Small intestine (tissue), 7 donors: Measurements from ENCODE around the gene ANAPC13. TPM values are rescaled to one million over a fixed set of nuclear protein-coding genes. Genes with fewer than 3 reads are reported as not detected.

Experiments used
- DNase-seq, 2 donors: peaks; one replicate each; pipeline versions ENCODE4 v3.0.0 to v3.0.0-alpha.2; 2013
- FAIRE-seq: peaks from 2 replicates; lab custom pipeline; 2012; peaks lifted over from hg19 to GRCh38; lab: Jason Lieb, UNC
- H3K27ac ChIP-seq, 3 donors: one replicate each; pipeline ENCODE4 v1.5.1; 2013; ENCODE audit warnings: low read length in 2 of 3, mild to moderate bottlenecking in 2 of 3, control low read depth in 1 of 3, inconsistent platforms in 1 of 3, low read depth in 1 of 3, moderate library complexity in 1 of 3
- H3K27me3 ChIP-seq, 3 donors: one replicate each; pipeline ENCODE4 v1.6.1; 2013; ENCODE audit warnings: low read length in 3 of 3, inconsistent platforms in 1 of 3; ENCODE audit not compliant: control insufficient read depth in 3 of 3, insufficient read depth in 3 of 3
- H3K36me3 ChIP-seq, 3 donors: one replicate each; pipeline ENCODE4 v1.6.1; 2013; ENCODE audit warnings: low read length in 3 of 3, inconsistent platforms in 1 of 3, low read depth in 1 of 3, mild to moderate bottlenecking in 1 of 3, moderate library complexity in 1 of 3; ENCODE audit not compliant: control insufficient read depth in 3 of 3, insufficient read depth in 2 of 3
- H3K4me1 ChIP-seq, 3 donors: one replicate each; pipeline ENCODE4 v1.6.1; 2013; ENCODE audit warnings: low read length in 2 of 3, inconsistent platforms in 1 of 3, low read depth in 1 of 3, mild to moderate bottlenecking in 1 of 3, moderate library complexity in 1 of 3; ENCODE audit not compliant: control insufficient read depth in 3 of 3, insufficient read depth in 2 of 3
- H3K4me3 ChIP-seq, 3 donors: one replicate each; pipeline ENCODE4 v1.5.1; 2013; ENCODE audit warnings: low read length in 3 of 3, control low read depth in 1 of 3, inconsistent platforms in 1 of 3, low read depth in 1 of 3, mild to moderate bottlenecking in 1 of 3, moderate library complexity in 1 of 3
- H3K9me3 ChIP-seq, 2 donors: one replicate each; pipeline ENCODE4 v1.6.1; 2013; ENCODE audit warnings: low read depth in 1 of 2, low read length in 1 of 2; ENCODE audit not compliant: control insufficient read depth in 2 of 2, insufficient read depth in 1 of 2
- WGBS, 3 donors: extraction: QIAGEN DNeasy Blood & Tissue Kit; methylation state at CpG; one replicate each; pipeline ENCODE4 v1.1.7; 2013; 5-methylcytosine and 5-hydroxymethylcytosine counted together
- polyA plus RNA-seq, 4 donors: library from polyadenylated mRNA; stranded (reverse) in 3 of 4; unstranded in 1 of 4; fragments of 200-250 nt in 3 of 4; fragments of 120-200 nt in 1 of 4; gene quantifications; one replicate each; pipeline versions ENCODE4 v1.2.1 to v1.2.3, GENCODE V29; 2013
- donor health status: healthy with polysubstance abuse.
- donor health status: control.
- donor health status: control.
- donor health status: Bipolar disorder and iron deficiency.
- donor health status: healthy.

Gene ANAPC13
- polyA plus RNA-seq, 4 donors, result 45.6 to 72.7 (median 65.8) TPM

DNA sequence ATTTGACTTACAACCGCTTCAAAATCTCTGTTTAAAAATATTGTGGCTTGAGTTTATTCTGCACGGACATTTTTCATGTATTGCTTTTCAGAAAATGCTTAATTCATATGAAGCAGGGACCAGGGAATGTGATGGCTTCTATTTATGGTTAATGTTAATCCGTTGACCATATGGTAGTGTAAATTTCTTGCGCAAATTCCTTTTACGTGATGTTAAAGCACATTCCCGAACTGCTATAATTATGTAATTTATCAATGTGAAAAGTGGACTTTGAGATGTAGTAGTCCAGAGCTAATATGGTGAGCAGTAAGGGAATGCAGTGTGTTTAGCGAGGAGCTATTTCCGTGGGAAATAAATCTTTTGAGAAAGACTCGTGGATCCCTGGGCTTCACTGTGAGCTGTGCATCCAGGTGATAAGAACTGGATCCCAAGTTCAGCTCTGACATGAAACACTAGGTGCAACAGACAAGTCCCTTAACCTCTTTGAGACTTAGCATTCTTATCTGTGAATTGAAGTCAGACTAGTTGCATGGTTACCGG, 27.3 kb downstream of the ANAPC13 start:
- Histone ChIP-seq H3K9me3 (no peaks in the 10 kb centered on the region), H3K27ac (no peak overlapping the region), H3K4me1 (no peaks in the 10 kb centered on the region), H3K27me3 (peaks cover 0 to under 1% (median 0%) of the 10 kb centered on the region in 3 donors), H3K4me3 (no peak overlapping the region), H3K36me3 (no peaks in the 10 kb centered on the region)
- DNase-seq (peak; percentile 45 to 60), FAIRE-seq (no peak)
- 15 to 61% (median 27%) methylated on average over 10 of the region's 10 CpGs for WGBS, 3 donors

GRCh38 chr3:134457376-134458074, 28.3 kb downstream of the ANAPC13 start:
- DNase-seq (no peak), FAIRE-seq (no peak)
- Histone ChIP-seq H3K4me1 (no peaks in the 10 kb centered on the region), H3K27me3 (no peaks in the 10 kb centered on the region), H3K27ac (no peak overlapping the region), H3K4me3 (no peak overlapping the region), H3K36me3 (no peaks in the 10 kb centered on the region), H3K9me3 (no peaks in the 10 kb centered on the region)
- 85 to 91% (median 89%) methylated on average over 9 of the region's 9 CpGs for WGBS, 3 donors

- 66 to 70% (median 70%) methylated on average over 6 of the region's 6 CpGs for WGBS, 3 donors
- H3K4me3 ChIP-seq, result no peak overlapping the region
- H3K4me1 ChIP-seq, result no peaks in the 10 kb centered on the region
- H3K9me3 ChIP-seq, result no peaks in the 10 kb centered on the region
- no peaks in the 10 kb centered on the region for H3K27me3 ChIP-seq
- no peak for DNase-seq
- H3K36me3 ChIP-seq, result no peaks in the 10 kb centered on the region
- no peak overlapping the region for H3K27ac ChIP-seq
- no peak for FAIRE-seq
Observed at GRCh38 chr3:134453631-134454030, 32.2 kb downstream of the ANAPC13 start.

- DNase-seq (no peak), FAIRE-seq (no peak)
- H3K4me3 ChIP-seq, result no peak overlapping the region
- peaks cover 0 to 4% of the 10 kb centered on the region in 2 donors for H3K9me3 ChIP-seq
- H3K27me3 ChIP-seq, result no peaks in the 10 kb centered on the region
- WGBS, 3 donors, result 59 to 68% (median 63%) methylated on average over 3 of the region's 3 CpGs
- no peaks in the 10 kb centered on the region for H3K36me3 ChIP-seq
- no peaks in the 10 kb centered on the region for H3K4me1 ChIP-seq
- H3K27ac ChIP-seq, result no peak overlapping the region
Observed at GRCh38 chr3:134449951-134450350, 35.8 kb downstream of the ANAPC13 start.

DNA sequence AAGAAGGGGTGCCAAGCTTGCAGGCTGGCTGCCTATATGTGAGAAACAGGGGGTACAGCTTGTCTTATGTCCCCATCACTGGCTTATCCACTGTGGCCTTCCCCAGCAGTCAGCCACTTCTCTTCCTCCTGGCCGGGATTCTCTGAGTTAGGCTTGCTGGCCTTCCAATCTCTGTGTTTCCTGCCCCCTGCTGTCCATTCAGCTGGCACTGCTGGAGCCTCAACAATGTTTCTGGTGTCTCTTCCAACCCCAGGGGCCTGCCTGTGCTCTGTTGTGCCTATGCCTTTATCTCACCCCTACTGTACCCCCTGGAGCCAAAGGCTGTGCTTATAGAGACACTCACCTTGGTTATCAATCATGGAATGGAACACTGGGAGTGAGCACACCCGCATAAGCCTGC, 36.5 kb downstream of the ANAPC13 start:
- Histone ChIP-seq H3K9me3 (peaks cover 0 to 4% of the 10 kb centered on the region in 2 donors), H3K36me3 (no peaks in the 10 kb centered on the region), H3K27me3 (no peaks in the 10 kb centered on the region), H3K4me1 (no peaks in the 10 kb centered on the region), H3K27ac (no peak overlapping the region), H3K4me3 (no peak overlapping the region)
- 58 to 68% (median 61%) methylated on average over 2 of the region's 2 CpGs for WGBS, 3 donors
- FAIRE-seq (no peak), DNase-seq (peak in 1 of 2 donors; percentile 49)

- DNase-seq (no peak), FAIRE-seq (no peak)
- H3K27ac ChIP-seq, result no peak overlapping the region
- no peaks in the 10 kb centered on the region for H3K36me3 ChIP-seq
- 87 to 93% (median 91%) methylated on average over 5 of the region's 5 CpGs for WGBS, 3 donors
- no peaks in the 10 kb centered on the region for H3K4me1 ChIP-seq
- H3K27me3 ChIP-seq, result no peaks in the 10 kb centered on the region
- H3K4me3 ChIP-seq, result no peak overlapping the region
- H3K9me3 ChIP-seq, result peaks cover 0 to 4% of the 10 kb centered on the region in 2 donors
Observed at GRCh38 chr3:134448664-134449063, 37.1 kb downstream of the ANAPC13 start.

- no peak overlapping the region for H3K27ac ChIP-seq
- FAIRE-seq (no peak), DNase-seq (no peak)
- H3K4me1 ChIP-seq, result no peaks in the 10 kb centered on the region
- no peak overlapping the region for H3K4me3 ChIP-seq
- no peaks in the 10 kb centered on the region for H3K27me3 ChIP-seq
- 75 to 93% (median 88%) methylated on average over 1 of the region's 1 CpG for WGBS, 3 donors
- no peaks in the 10 kb centered on the region for H3K36me3 ChIP-seq
- H3K9me3 ChIP-seq, result peaks cover 0 to 4% of the 10 kb centered on the region in 2 donors
Observed at GRCh38 chr3:134447351-134447750, 38.4 kb downstream of the ANAPC13 start.

- FAIRE-seq, result no peak
- no peaks in the 10 kb centered on the region for H3K36me3 ChIP-seq
- WGBS, 3 donors, result 56 to 92% (median 80%) methylated on average over 3 of the region's 3 CpGs
- no peak overlapping the region for H3K27ac ChIP-seq
- peaks cover 0 to 4% of the 10 kb centered on the region in 2 donors for H3K9me3 ChIP-seq
- no peak for DNase-seq
- H3K4me1 ChIP-seq, result no peaks in the 10 kb centered on the region
- no peak overlapping the region for H3K4me3 ChIP-seq
- H3K27me3 ChIP-seq, result no peaks in the 10 kb centered on the region
Observed at GRCh38 chr3:134446800-134447199, 39.0 kb downstream of the ANAPC13 start.
